SH-SY5Y (cell line): ENCODE measurements around the gene KLHL14.

ENCODE experiments used
- GATA2 ChIP-seq: IDR thresholded peaks from 2 replicates; pipeline ENCODE4 v1.6.1; 2011; ENCODE audit warnings: mild to moderate bottlenecking, low read depth, low read length
- GATA3 ChIP-seq: IDR thresholded peaks from 2 replicates; pipeline ENCODE4 v1.6.1; 2011; ENCODE audit warnings: low read depth, mild to moderate bottlenecking, low read length, moderate library complexity

- no peak for TF ChIP-seq GATA3
- TF ChIP-seq GATA2 = no peak
These were observed 137.9 kb downstream of the KLHL14 start for GRCh38 chr18:32634876-32635431.
